NT2/D1 (cell line): ENCODE data around the gene GNG13.

Experiments
- SUZ12 ChIP-seq: IDR thresholded peaks from 2 replicates; pipeline ENCODE4 v1.6.1; 2011; ENCODE audit not compliant: insufficient read length, insufficient read depth; ENCODE audit errors: extremely low read depth
- YY1 ChIP-seq: IDR thresholded peaks from 2 replicates; pipeline ENCODE4 v1.6.1; 2011; ENCODE audit not compliant: insufficient read length, insufficient read depth
- ZNF274 ChIP-seq: IDR thresholded peaks from 2 replicates; pipeline ENCODE4 v1.6.1; 2011; ENCODE audit warnings: mild to moderate bottlenecking, low read depth, low read length

DNA sequence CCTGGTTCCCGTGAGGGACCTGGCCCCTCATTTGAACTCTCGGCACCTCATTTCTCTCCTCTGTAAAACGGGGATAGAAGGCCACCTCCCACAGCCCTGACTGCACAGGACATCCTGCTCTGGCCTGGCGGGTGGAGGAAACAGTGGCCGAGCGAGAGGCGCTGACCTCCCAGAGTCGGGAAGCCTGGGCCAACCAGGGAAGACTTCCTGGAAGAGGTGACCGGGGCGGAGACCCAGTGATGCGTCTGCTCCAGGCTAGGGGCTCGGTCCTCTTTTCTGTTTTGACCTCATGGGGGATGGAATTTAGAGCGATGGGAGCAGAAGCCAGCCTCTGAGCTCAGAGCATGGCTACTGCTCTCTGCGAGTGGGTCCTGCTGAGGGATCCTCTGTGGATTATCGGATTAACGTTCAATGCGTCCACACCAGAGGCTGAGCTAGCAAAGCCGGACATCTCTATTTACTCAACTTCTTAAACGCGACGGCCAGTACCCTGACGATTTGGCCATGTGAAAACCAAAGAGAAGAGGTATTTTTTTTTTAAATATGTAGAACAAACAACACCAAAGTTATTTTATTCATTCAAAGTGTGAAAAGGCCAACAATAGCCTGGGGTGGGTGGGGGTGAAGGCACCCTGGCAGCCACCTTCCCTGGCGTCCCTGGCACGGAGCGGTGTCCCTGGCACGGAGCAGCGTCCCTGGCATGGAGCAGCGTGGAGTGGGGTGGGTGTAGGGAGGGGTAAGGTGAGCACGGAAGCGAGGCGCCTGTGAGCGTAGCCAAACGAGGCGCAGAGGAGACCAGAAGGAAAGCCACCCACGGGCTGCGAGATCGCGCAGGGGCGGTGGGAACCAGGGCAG lies 49.2 kb downstream of the GNG13 start:
- no peak for TF ChIP-seq ZNF274
- no peak for TF ChIP-seq SUZ12
- no peak for TF ChIP-seq YY1
